NK-92 treated with Interleukin-12 subunit alpha and Interleukin-12 subunit beta, amount 100 ng/mL, for 24 hours (cell line): ENCODE measurements around the gene GLIPR2.

Experiments
- DNase-seq: peaks from one replicate; lab custom pipeline; 2025; lab: John Stamatoyannopoulos, UW

The GLIPR2 gene

GRCh38 chr9:36194326-36195000 is 57.9 kb downstream of the GLIPR2 start:
- DNase-seq = no peak

DNA sequence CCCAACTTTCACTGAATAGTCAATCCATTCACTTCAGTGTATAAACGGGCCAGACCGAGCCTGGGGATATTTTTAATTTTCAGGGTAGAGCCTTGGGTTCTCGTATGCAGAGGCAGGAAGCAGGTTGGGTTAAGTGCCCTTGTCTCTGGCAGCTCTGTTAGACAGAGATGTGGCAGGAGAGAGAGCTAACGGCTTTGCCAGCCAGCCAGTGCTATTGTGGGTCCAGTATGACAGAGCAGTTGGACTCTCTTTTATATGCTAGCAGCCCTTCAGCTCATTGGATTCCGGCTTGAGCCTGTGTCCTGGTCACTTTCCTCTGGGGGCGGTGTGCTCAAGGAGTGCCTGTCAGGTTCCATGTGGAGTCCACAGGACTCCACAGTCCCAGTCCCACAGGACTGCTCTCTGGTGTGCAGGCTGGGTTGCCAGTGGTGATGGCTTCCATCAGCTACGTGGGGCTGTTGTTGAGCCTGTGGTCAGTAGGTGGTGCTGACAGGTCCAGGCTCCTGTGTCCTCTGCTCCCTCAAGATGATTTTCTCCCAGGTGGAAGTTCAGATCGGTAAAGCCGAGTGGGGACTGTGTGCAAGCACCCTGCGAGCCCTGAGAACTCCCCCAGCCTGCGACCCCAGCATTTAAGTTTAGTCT is 68.5 kb downstream of the GLIPR2 start:
- no peak for DNase-seq

DNA sequence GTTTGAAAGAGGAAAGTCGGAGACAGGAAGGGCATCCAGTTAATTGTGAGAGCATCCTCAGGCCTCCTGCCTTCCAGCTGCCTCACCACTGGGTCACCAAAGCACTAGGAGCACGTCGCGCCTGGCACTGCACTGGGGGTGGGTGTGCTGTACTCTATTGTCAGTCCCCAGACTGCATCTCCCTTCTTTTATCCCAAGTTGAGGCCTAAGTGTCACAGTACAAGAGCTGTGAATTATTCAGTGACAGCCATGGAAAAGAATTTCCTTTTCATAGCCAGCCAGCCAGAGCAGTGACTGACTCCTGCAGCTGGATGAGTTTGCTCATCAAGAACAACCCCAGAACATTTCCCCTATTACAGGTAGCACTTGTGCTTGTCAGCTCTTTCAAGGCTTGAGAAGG is 70.5 kb downstream of the GLIPR2 start:
- DNase-seq = no peak

- DNase-seq = no peak
Measured at GRCh38 chr9:36207546-36208012, 71.0 kb downstream of the GLIPR2 start.

GRCh38 chr9:36208521-36209253 is 72.2 kb downstream of the GLIPR2 start:
- no peak for DNase-seq

GRCh38 chr9:36210722-36211121 is 74.2 kb downstream of the GLIPR2 start:
- DNase-seq = no peak

DNA sequence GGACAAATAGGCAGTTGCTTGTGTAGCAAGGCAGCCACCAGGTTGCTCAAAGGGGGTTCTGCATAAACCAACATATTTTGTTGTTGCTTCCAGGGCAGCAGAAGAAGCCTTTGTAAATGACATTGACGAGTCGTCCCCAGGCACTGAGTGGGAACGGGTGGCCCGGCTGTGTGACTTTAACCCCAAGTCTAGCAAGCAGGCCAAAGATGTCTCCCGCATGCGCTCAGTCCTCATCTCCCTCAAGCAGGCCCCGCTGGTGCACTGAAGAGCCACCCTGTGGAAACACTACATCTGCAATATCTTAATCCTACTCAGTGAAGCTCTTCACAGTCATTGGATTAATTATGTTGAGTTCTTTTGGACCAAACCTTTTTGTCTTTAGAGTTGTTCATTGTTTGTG is 75.0 kb downstream of the GLIPR2 start:
- no peak for DNase-seq

DNA sequence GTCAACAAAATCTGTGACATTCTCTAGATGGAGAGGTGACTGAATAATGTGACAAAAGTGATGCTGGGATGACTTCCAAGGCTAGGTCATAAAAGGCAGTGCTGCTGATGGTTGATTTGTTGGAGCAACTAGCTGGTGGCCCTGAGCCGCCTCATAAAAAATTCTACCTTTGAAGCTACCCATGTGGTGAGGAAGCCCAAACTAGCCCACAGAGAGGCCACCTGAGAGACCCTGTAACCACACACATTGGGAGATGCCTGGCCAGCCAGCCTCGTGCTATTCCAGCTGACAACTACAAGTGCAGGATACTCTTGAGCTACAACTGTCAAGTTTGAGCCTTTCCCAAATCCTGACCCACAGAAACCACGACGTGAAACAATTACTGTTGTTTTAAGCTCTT is 76.9 kb downstream of the GLIPR2 start:
- DNase-seq = no peak
